CD14-positive monocyte (primary cell): ENCODE measurements around the gene MOXD1. TPM values are rescaled to one million over a fixed set of nuclear protein-coding genes. Genes with fewer than 3 reads are reported as not detected.

Experiments used
- DNase-seq, 3 donors: peaks; one replicate each; pipeline ENCODE4 v3.0.0-alpha.2; 2011 to 2022
- H2AFZ ChIP-seq: 2 replicates; pipeline ENCODE4 v1.6.0; 2012; ENCODE audit warnings: mild to moderate bottlenecking, low read depth, low read length, inconsistent platforms; ENCODE audit not compliant: insufficient read depth, poor library complexity, severe bottlenecking
- H3K27ac ChIP-seq, 2 donors: 1 replicate in 1 of 2; 2 replicates in 1 of 2; pipeline ENCODE4 v1.5.1; 2012 to 2013; ENCODE audit warnings: low read length in 2 of 2, control low read depth in 1 of 2, inconsistent platforms in 1 of 2, low read depth in 1 of 2, mild to moderate bottlenecking in 1 of 2
- H3K27me3 ChIP-seq, 2 donors: one replicate each; pipeline versions ENCODE4 v1.6.0 to v1.6.1; 2011 to 2013; ENCODE audit warnings: low read length in 2 of 2; ENCODE audit not compliant: control insufficient read depth in 2 of 2, insufficient read depth in 2 of 2
- H3K36me3 ChIP-seq, 2 donors: replicated peaks in 1 of 2; 1 replicate in 1 of 2; 2 replicates in 1 of 2; pipeline versions ENCODE4 v1.5.1 to v1.6.1; 2012 to 2013; ENCODE audit warnings: low read length in 2 of 2, control low read depth in 1 of 2, inconsistent platforms in 1 of 2, mild to moderate bottlenecking in 1 of 2; ENCODE audit not compliant: insufficient read depth in 2 of 2, control insufficient read depth in 1 of 2
- H3K4me1 ChIP-seq, 2 donors: 1 replicate in 1 of 2; 2 replicates in 1 of 2; pipeline versions ENCODE4 v1.5.1 to v1.6.1; 2012 to 2013; ENCODE audit warnings: low read length in 2 of 2, control low read depth in 1 of 2, inconsistent platforms in 1 of 2, mild to moderate bottlenecking in 1 of 2, moderate library complexity in 1 of 2; ENCODE audit not compliant: insufficient read depth in 2 of 2, control insufficient read depth in 1 of 2
- H3K4me2 ChIP-seq: replicated peaks from 2 replicates; pipeline ENCODE3; 2012; ENCODE audit warnings: low read length, moderate library complexity, mild to moderate bottlenecking; ENCODE audit not compliant: poor library complexity, severe bottlenecking; ENCODE audit errors: extremely low read depth
- H3K4me3 ChIP-seq, 3 experiments: fragments of 200-600 bp in 1 of 3; sonication (generic) in 1 of 3; replicated peaks in 1 of 3; 1 replicate in 2 of 3; 2 replicates in 1 of 3; pipeline ENCODE4 v1.5.1; 2011 to 2013; ENCODE audit warnings: low read length in 3 of 3, mild to moderate bottlenecking in 3 of 3, control low read depth in 2 of 3, low read depth in 2 of 3, inconsistent platforms in 1 of 3, moderate library complexity in 1 of 3
- H3K79me2 ChIP-seq: 2 replicates; pipeline ENCODE4 v1.6.0; 2012; ENCODE audit warnings: mild to moderate bottlenecking, control low read depth, inconsistent platforms, low read length, moderate library complexity; ENCODE audit not compliant: insufficient read depth
- H3K9ac ChIP-seq: 2 replicates; pipeline ENCODE4 v1.6.0; 2017; ENCODE audit warnings: low read length, mild to moderate bottlenecking; ENCODE audit not compliant: insufficient read depth, poor library complexity, severe bottlenecking
- H3K9me3 ChIP-seq, 2 donors: replicated peaks in 1 of 2; 1 replicate in 1 of 2; 2 replicates in 1 of 2; pipeline versions ENCODE4 v1.5.1 to v1.6.1; 2012 to 2013; ENCODE audit warnings: low read length in 2 of 2, control low read depth in 1 of 2; ENCODE audit not compliant: control insufficient read depth in 1 of 2, insufficient read depth in 1 of 2
- H4K20me1 ChIP-seq: 2 replicates; pipeline ENCODE4 v1.6.0; 2012; ENCODE audit warnings: mild to moderate bottlenecking, low read length, control low read depth, moderate library complexity; ENCODE audit not compliant: insufficient read depth
- H3K27ac Mint-ChIP-seq, 7 donors: one replicate each; pipeline ENCODE4 v1.8.0; 2020; ENCODE audit warnings: mild to moderate bottlenecking in 7 of 7, mixed read lengths in 7 of 7, moderate library complexity in 6 of 7, inconsistent platforms in 2 of 7
- H3K27me3 Mint-ChIP-seq, 3 donors: one replicate each; pipeline ENCODE4 v1.8.0; 2021 to 2022; ENCODE audit warnings: low read depth in 3 of 3, mild to moderate bottlenecking in 3 of 3, mixed read lengths in 3 of 3, moderate library complexity in 3 of 3, inconsistent platforms in 1 of 3
- H3K36me3 Mint-ChIP-seq, 2 donors: one replicate each; pipeline ENCODE4 v1.8.0; 2020; ENCODE audit warnings: mixed read lengths in 2 of 2, inconsistent platforms in 1 of 2, mild to moderate bottlenecking in 1 of 2
- H3K4me1 Mint-ChIP-seq: one replicate; pipeline ENCODE4 v1.8.0; 2020; ENCODE audit warnings: mild to moderate bottlenecking, mixed read lengths
- H3K4me3 Mint-ChIP-seq, 2 donors: one replicate each; pipeline ENCODE4 v1.8.0; 2020; ENCODE audit warnings: mild to moderate bottlenecking in 2 of 2, mixed read lengths in 2 of 2, moderate library complexity in 1 of 2
- H3K9me3 Mint-ChIP-seq, 7 donors: one replicate each; pipeline ENCODE4 v1.8.0; 2020 to 2022; ENCODE audit warnings: mixed read lengths in 7 of 7, mild to moderate bottlenecking in 6 of 7, moderate library complexity in 6 of 7, inconsistent platforms in 2 of 7
- WGBS: methylation state at CpG from one replicate; pipeline ENCODE4 v1.1.5; 2013; ENCODE audit warnings: missing lambda C conversion rate; ENCODE audit not compliant: insufficient coverage; 5-methylcytosine and 5-hydroxymethylcytosine counted together
- intact Hi-C, 2 donors: fragments of 100-400 bp; cut with micrococcal nuclease; formaldehyde crosslinking; loops; one replicate each; pipeline versions ENCODE4 v1.15.0 to v1.15.1; 2023
- polyA plus RNA-seq, 3 donors: library from polyadenylated mRNA; depleted of rRNA in 1 of 3; unstranded in 2 of 3; stranded (reverse) in 1 of 3; fragments of 300-500 nt in 2 of 3; fragments of >200 nt in 1 of 3; fragmentation: Illumina TruSeq in 2 of 3; gene quantifications; 1 replicate in 2 of 3; 2 replicates in 1 of 3; pipeline ENCODE4 v1.2.3, GENCODE V29; 2012 to 2021
- TF ChIP-seq, protein P1 (sequence below): fragments of 200-600 bp; IDR thresholded peaks from one replicate; pipeline ENCODE4 v1.8.0; 2022; ENCODE audit warnings: antibody characterized with exemption, mild to moderate bottlenecking

The MOXD1 gene
- polyA plus RNA-seq, 3 donors = not detected

DNA sequence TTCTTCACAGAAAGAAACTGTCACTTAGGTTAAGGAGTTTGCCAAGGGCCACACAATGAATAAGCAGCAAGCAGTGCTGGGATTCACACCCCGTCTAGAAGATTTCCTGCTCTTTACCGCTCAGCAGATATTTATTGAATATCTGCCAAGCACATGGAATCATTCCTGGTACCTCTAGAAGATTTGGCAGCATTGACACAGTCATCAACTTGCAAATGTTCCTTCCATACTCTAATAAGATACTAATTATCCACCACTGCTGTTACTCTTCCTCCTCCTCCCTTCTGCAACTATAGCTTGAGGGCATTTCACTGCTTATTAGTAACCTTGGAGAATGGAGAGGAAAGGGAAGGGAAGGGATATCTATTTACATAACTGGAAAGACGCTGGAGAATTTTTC, 13.0 kb downstream of the MOXD1 start:
- no peaks in the 10 kb centered on the region for H3K4me1 Mint-ChIP-seq
- H3K9ac ChIP-seq = no peak overlapping the region
- H4K20me1 ChIP-seq = no peaks in the 10 kb centered on the region
- H3K4me3 ChIP-seq = no peak overlapping the region
- H3K36me3 Mint-ChIP-seq = no peaks in the 10 kb centered on the region
- H3K27ac ChIP-seq = no peak overlapping the region
- H2AFZ ChIP-seq = no peak overlapping the region
- no peaks in the 10 kb centered on the region for H3K27me3 ChIP-seq
- no peak for DNase-seq
- H3K9me3 ChIP-seq = peaks cover 0 to under 1% of the 10 kb centered on the region in 2 donors
- H3K27ac Mint-ChIP-seq = no peak overlapping the region
- H3K4me3 Mint-ChIP-seq = no peak overlapping the region
- intact Hi-C loops = no loop called here
- H3K4me2 ChIP-seq = no peak overlapping the region
- H3K27me3 Mint-ChIP-seq = peaks cover 4 to 11% (median 6%) of the 10 kb centered on the region in 3 donors
- 78% methylated on average over 2 of the region's 3 CpGs for WGBS
- no peaks in the 10 kb centered on the region for H3K79me2 ChIP-seq
- TF ChIP-seq, protein P1, sequence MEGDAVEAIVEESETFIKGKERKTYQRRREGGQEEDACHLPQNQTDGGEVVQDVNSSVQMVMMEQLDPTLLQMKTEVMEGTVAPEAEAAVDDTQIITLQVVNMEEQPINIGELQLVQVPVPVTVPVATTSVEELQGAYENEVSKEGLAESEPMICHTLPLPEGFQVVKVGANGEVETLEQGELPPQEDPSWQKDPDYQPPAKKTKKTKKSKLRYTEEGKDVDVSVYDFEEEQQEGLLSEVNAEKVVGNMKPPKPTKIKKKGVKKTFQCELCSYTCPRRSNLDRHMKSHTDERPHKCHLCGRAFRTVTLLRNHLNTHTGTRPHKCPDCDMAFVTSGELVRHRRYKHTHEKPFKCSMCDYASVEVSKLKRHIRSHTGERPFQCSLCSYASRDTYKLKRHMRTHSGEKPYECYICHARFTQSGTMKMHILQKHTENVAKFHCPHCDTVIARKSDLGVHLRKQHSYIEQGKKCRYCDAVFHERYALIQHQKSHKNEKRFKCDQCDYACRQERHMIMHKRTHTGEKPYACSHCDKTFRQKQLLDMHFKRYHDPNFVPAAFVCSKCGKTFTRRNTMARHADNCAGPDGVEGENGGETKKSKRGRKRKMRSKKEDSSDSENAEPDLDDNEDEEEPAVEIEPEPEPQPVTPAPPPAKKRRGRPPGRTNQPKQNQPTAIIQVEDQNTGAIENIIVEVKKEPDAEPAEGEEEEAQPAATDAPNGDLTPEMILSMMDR = no peak
- H3K4me1 ChIP-seq = no peaks in the 10 kb centered on the region
- H3K36me3 ChIP-seq = no peaks in the 10 kb centered on the region
- H3K9me3 Mint-ChIP-seq = peaks cover 2 to 14% (median 8%) of the 10 kb centered on the region in 7 donors

DNA sequence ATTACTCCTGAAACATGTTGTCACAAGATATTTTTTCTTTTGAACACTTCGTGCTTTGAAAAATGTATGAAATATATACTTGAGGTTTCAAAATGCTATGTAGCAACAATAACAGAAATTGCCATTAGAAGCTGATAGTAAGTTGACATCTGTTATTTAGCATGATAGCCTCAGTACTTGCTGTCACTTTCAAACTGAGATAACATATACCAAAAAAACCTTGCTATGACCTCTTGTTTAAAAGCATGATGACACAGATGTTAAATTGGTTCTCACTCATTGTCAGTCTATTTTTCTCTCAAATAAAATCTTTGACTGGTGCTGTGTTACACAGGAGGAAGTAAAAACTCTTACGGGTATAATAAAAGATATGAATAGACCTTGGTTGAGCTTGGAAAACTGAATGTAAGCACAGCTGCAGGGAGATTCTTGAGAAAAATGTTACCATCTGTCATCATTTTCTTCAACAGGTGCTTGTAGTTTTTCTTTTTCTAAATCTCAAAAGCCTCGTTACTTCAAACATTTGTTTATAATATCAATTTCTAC, 18.6 kb downstream of the MOXD1 start:
- Mint-ChIP-seq H3K4me1 (peaks cover 11% of the 10 kb centered on the region), H3K4me3 (no peak overlapping the region), H3K27ac (no peak overlapping the region), H3K9me3 (peaks cover 0 to 14% (median 6%) of the 10 kb centered on the region in 7 donors), H3K27me3 (peaks cover 0 to 3% (median 2%) of the 10 kb centered on the region in 3 donors), H3K36me3 (no peaks in the 10 kb centered on the region)
- no peak overlapping the region for H2AFZ ChIP-seq
- H3K9me3 ChIP-seq = no peaks in the 10 kb centered on the region
- H3K4me1 ChIP-seq = peaks cover 0 to 10% of the 10 kb centered on the region in 2 donors
- H3K9ac ChIP-seq = no peak overlapping the region
- no CpG with 5 or more reads among the region's 3 CpGs for whole genome bisulfite sequencing
- H3K27ac ChIP-seq = no peak overlapping the region
- no peak overlapping the region for H3K4me2 ChIP-seq
- no peak for DNase-seq
- no peak overlapping the region for H3K4me3 ChIP-seq
- no peaks in the 10 kb centered on the region for H3K79me2 ChIP-seq
- no peaks in the 10 kb centered on the region for H4K20me1 ChIP-seq
- TF ChIP-seq, protein P1 = no peak
- no peaks in the 10 kb centered on the region for H3K27me3 ChIP-seq
- no peaks in the 10 kb centered on the region for H3K36me3 ChIP-seq
- intact Hi-C loops = no loop called here
